HG03378 (cell line): ENCODE results near the gene ATP6V0D1.

Experiments used
- ATAC-seq: cut with Tn5 transposase; IDR thresholded peaks from one replicate; pipeline ENCODE4 v1.9.1; 2021; ENCODE audit warnings: mild to moderate bottlenecking, moderate library complexity; ENCODE audit not compliant: unreplicated experiment

The ATP6V0D1 gene

DNA sequence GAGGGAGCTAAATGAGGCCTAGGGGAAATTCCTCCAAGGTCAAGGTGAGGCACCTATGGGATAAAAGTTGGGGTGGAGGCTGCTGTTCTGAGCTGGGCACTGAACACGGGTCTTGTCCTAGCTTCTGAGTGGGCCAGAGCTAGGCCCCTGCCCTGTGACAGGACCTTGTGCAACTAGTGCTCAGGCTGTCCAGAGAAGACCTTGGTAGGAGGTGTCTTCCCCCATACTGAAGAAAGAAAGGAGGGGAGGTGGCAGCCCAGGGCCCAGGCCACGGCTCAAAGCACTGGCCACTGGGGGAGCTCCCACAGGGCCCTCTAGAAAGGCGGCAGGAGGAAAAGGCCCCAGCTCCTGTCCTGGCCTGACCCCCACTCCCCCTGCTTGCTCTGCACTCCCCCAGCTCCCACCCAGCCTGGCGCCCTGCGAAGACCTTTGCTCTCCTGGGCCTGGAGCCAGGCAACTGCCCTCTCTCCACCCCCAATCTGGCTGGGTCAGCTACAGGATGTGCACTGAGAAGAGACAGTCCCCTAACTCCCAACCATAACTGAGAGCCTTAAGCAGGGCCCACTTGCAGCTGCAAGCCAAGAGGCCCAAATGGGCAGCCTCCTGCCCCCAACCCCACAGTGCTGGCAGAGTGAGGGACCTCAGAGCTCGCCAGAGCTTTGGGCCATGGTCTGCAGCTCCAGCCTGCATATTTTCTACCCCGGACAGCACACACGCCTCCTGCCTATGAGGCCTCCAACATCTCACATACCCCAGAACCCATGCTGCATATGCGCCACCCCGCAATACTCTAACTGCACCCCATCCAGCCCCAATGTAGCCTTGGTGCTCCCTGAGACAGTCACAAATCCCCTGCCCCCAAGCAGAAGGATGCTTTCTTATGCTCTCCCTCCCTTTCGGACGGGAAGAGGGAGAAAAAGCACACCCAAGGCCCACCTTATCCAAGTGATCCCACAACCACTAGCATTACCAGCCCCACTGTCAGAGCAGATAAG is 34.7 kb downstream of the ATP6V0D1 start:
- ATAC-seq = no peak

- no peak for ATAC-seq
These were observed 35.5 kb downstream of the ATP6V0D1 start for GRCh38 chr16:67445441-67445912.

DNA sequence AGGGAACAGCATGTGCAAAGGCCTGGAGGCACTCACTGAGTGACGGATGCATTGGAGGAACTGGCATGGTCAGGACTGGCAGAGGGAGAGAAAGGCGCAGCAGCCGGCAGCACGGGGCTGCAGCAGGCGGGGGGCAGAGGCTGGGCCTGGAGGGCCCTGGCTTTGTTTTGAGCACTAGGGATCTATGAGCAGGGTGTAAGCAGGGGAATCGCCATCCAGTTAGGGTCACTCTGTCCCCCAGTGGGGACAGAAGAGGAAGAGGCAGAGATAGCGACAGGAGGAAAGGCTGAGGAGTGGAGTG is 35.9 kb downstream of the ATP6V0D1 start:
- no peak for ATAC-seq

DNA sequence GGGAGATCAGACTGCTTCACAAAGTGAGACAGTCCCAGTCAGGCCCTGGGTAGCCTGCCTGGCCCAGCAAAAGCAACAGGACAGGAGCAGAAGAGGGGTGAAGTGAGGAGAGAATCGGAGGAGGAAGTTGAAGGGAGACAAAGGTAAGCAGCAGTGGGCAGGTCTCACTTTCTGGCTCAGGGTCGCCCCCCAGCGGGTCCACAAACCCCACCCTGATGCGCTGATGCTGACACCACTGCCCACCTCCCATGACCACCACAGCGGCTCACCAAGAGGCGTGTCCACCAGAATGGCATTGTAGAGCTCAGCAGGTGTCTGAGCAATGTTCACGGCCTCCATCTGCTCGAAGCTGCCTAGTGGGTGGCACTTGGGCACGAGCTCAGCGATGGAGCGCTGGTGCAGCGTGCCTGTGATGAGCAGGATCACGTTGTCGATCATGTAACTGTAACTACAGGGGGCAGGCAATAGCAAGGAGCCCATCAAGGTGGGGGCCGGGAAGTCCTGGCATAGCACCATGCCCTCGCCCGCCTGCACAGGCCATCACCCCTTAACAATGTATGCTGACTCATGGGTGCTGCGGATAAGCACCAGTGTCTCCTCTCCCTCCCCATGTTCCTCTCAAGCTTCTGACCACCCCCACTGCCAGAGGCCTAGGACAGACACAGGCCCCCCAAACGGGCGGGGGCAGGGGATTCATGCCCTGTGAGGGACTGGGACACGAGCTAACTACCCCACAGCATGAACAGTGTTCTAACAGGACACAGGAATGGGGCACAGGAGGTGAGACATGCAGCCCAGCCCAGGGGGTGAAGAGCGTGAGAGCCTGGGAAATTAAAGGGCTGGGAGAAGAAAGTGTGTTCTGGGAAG is 36.5 kb downstream of the ATP6V0D1 start:
- ATAC-seq = no peak

GRCh38 chr16:67443265-67443664 is 37.7 kb downstream of the ATP6V0D1 start:
- no peak for ATAC-seq

DNA sequence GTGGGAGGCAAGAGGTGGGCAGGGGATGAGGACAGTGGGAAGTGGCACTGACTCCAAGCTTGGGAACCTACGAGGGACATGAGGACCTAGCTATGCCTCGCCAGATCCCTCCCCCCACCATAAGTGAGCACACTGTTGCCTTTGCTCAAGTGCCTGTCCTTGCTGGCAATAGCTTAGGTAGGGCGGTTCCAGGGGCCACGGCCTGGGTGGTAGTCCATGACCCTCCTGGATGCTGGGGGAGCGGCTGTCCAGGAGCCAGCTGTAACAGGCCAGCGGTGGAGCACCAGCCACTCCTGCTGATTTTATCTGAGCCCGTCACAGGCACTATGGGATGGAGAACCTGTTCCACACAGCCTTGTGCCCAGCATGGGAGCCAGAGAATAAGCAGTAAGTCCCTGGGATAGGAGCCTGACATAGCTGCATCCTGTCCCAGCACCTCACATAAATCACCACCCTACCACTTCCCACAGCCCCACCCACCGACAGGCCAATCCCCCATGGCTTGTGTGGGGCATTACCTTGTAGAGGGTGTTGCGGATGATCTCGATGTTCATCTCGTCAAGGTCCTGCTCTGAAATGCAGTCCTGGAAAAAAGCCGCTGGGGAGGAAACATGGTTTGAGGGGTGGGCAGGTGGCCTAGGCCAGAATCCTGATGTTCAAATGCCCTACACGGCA is 38.2 kb downstream of the ATP6V0D1 start:
- ATAC-seq = no peak

DNA sequence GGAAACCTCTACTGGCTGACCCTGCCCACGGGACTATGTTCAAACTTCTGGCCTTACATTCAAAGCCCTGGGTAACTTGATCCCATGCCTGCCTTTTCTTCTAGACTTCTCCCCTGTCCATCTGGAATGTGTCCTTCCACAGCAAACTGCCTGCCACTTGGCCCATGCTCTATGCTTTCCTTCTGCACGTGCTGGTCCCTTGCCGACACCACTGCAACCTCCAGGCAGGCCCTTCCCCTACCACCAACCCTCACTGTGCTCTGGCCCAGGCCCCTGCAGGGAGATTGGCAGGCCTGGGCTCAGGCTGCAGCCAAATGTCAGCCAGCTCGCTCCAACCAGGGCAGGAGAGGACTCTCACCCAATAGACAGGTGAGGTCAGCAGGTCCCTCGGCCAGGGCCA is 39.0 kb downstream of the ATP6V0D1 start:
- ATAC-seq = no peak

- ATAC-seq = no peak
These were observed 39.6 kb downstream of the ATP6V0D1 start for GRCh38 chr16:67441271-67441753.

- no peak for ATAC-seq
These were observed 42.0 kb downstream of the ATP6V0D1 start for GRCh38 chr16:67438824-67439393.

GRCh38 chr16:67438098-67438791 is 42.7 kb downstream of the ATP6V0D1 start:
- no peak for ATAC-seq

- ATAC-seq = no peak
These were observed 43.4 kb downstream of the ATP6V0D1 start for GRCh38 chr16:67437513-67437912.

DNA sequence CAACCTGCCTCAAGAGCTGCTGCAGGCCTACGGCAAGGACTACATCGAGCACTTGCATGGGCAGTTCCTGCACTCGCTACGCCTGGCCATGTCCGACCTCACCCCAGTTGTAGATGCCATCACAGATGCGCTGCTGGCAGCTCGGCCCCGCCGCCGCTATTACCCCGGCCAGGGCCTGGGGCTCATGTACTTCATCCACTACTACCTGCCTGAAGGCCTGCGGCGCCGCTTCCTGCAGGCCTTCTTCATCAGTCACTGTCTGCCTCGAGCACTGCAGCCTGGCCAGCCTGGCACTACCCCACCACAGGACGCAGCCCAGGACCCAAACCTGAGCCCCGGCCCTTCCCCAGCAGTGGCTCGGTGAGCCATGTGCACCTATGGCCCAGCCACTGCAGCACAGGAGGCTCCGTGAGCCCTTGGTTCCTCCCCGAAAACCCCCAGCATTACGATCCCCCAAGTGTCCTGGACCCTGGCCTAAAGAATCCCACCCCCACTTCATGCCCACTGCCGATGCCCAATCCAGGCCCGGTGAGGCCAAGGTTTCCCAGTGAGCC is 44.2 kb downstream of the ATP6V0D1 start:
- no peak for ATAC-seq

- no peak for ATAC-seq
These were observed 45.2 kb downstream of the ATP6V0D1 start for GRCh38 chr16:67435758-67436164.

- no peak for ATAC-seq
These were observed 47.7 kb downstream of the ATP6V0D1 start for GRCh38 chr16:67433131-67433719.

DNA sequence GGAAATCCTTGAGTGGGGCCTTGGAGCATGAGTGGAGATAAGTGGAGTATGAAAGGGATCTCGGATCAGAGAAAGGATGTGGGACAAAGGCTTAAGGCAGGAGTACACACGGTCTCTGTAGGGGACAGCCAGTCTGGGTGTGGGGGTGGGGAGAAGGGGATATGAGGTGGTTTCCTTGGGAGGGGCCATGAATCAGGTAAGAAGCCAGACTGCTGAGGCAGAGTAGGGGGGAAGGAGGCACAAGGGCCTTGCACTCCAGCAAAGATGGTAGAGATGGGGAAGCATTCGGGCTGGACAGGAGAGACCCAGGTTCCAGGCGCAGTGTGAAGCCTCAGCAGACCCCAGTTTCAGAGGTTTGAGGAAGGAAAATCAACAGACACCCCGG is 48.5 kb downstream of the ATP6V0D1 start:
- ATAC-seq = no peak

- ATAC-seq = no peak
These were observed 49.0 kb downstream of the ATP6V0D1 start for GRCh38 chr16:67431775-67432505.

DNA sequence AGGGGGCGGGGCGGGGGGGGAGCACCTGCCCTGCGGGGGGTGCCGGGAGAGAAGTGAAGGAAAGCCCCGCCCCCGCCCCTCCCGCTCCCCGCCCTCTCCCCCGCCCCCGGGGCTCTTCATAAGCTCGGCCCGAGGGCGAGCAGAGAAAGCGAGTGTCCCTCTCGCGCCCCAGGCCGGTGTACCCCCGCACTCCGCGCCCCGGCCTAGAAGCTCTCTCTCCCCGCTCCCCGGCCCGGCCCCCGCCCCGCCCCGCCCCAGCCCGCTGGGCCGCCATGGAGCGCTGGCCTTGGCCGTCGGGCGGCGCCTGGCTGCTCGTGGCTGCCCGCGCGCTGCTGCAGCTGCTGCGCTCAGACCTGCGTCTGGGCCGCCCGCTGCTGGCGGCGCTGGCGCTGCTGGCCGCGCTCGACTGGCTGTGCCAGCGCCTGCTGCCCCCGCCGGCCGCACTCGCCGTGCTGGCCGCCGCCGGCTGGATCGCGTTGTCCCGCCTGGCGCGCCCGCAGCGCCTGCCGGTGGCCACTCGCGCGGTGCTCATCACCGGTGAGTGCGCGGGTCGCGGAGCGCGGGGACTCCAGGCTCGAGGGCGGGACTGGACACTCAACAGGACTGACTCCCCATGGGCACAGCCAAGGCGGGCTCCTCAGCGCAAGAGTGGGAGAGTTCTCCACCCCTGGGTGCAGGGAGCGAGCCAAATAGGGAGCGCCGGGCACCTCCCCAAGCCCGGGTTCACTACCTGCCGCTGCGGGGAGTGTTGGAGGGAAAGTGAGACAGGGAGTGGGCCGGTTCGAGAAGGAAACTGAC is 49.8 kb downstream of the ATP6V0D1 start, which contains the start of gene HSD11B2:
Gene HSD11B2, plus strand, starts transcription at position 145 of the 798 bp plus-strand sequence. Its CDS starts 128 bp downstream, at position 273.
- no peak for ATAC-seq

- no peak for ATAC-seq
These were observed 50.4 kb downstream of the ATP6V0D1 start for GRCh38 chr16:67430504-67430976.
